Measurements from ENCODE around the gene OCA2. TPM values are rescaled to one million over a fixed set of nuclear protein-coding genes. Genes with fewer than 3 reads are reported as not detected.

The OCA2 gene
- total RNA-seq, 1 experiment from 2014 or later: 0.31 TPM

DNA sequence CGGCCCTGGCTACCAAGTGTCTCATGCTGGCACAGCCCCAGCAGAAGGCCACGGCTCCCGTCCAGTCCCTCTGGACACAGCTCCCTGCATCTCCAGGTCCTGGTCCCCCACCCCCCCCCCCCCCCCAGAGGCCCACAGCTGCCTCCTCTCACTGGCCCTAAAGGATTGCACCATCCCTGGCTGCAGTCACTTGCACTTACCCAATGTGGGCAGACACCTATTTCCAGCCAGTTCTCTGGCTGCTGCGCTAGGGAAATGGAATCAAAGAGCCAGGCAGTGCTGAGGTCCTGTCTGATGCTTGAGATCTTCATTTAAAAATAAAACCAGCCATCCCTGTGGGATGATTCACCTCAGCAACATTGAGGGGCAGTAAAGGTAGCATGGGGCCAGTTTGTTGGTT is 346.4 kb downstream of the OCA2 start:
- no peak overlapping the region for H4K8ac ChIP-seq (replicated peaks; ENCODE audit: insufficient read length, low read depth, low read length)
- H2AK5ac ChIP-seq (ENCODE audit: insufficient read length, low read length): no peak overlapping the region
- H3K4ac ChIP-seq (ENCODE audit: low read depth, low read length): no peak overlapping the region
- no peak overlapping the region for H3K14ac ChIP-seq (ENCODE audit: insufficient read depth, low read length)
- H3K9me3 ChIP-seq (ENCODE audit: control insufficient read depth, low read depth, low read length): no peaks in the 10 kb centered on the region
- H3K18ac ChIP-seq (ENCODE audit: insufficient read length, low read depth, low read length): no peak overlapping the region
- no peak overlapping the region for H2AFZ ChIP-seq (ENCODE audit: low read length)
- peaks cover 10 to 21% of the 10 kb centered on the region in 2 experiments for H3K4me1 Mint-ChIP-seq
- H4K20me1 ChIP-seq (ENCODE audit: control insufficient read depth, insufficient read depth, insufficient read length): no peaks in the 10 kb centered on the region
- H3K4me2 ChIP-seq (ENCODE audit: insufficient read depth, insufficient read length, low read length): no peak overlapping the region
- no peaks in the 10 kb centered on the region for H3K23me2 ChIP-seq (ENCODE audit: insufficient read length, low read depth, low read length, poor library complexity, severe bottlenecking)
- peaks cover 0 to 2% of the 10 kb centered on the region in 2 experiments; a peak in 1 of 5 replicates for H3K9me3 Mint-ChIP-seq
- no peak overlapping the region for H3K23ac ChIP-seq (ENCODE audit: insufficient read length, low read depth, low read length)
- no peak overlapping the region for H3K9ac ChIP-seq (ENCODE audit: extremely low read depth, insufficient read length, low read length)
- no peak overlapping the region for H2BK15ac ChIP-seq (ENCODE audit: low read depth, low read length)
- H3K4me3 Mint-ChIP-seq: no peak overlapping the region
- WGBS (ENCODE audit: extremely low coverage, insufficient read length, low lambda C conversion rate): no CpG with 5 or more reads among the region's 4 CpGs
- no peak overlapping the region for H4K5ac ChIP-seq (ENCODE audit: insufficient read length, low read depth, low read length)
- peak overlapping the region in 1 of 3 experiments; percentile 49; a peak in 2 of 7 replicates for H3K27ac Mint-ChIP-seq
- peaks cover 0 to 2% (median 0%) of the 10 kb centered on the region in 3 experiments; a peak in 3 of 7 replicates for H3K36me3 Mint-ChIP-seq (ENCODE audit: insufficient read depth in 1 of 3, low read depth in 3 of 3)
- no peak overlapping the region for H2BK120ac ChIP-seq (ENCODE audit: low read depth, low read length, poor library complexity, severe bottlenecking)
- no peak overlapping the region for H3K27ac ChIP-seq (ENCODE audit: insufficient read length, low read depth, low read length)
- TF ChIP-seq CTCF (conservative IDR thresholded peaks at IDR 0.05): no peak
- no peak overlapping the region for H2BK5ac ChIP-seq (ENCODE audit: insufficient read length, low read length)
- H4K91ac ChIP-seq (ENCODE audit: insufficient read length, low read depth, low read length): no peak overlapping the region
- H3K79me2 ChIP-seq (ENCODE audit: insufficient read depth, low read length): no peaks in the 10 kb centered on the region
- no peak overlapping the region for H2BK12ac ChIP-seq (ENCODE audit: insufficient read length, low read depth, low read length)
- no peak overlapping the region for H3T11ph ChIP-seq (ENCODE audit: low read length)
- H3K27me3 ChIP-seq (ENCODE audit: insufficient read depth, low read length): no peaks in the 10 kb centered on the region
- H3K4me1 ChIP-seq (ENCODE audit: insufficient read depth, low read length): no peaks in the 10 kb centered on the region
- no peaks in the 10 kb centered on the region; the same call in 1 of the 2 replicates for H3K27me3 Mint-ChIP-seq (ENCODE audit: low read depth)
- no peak overlapping the region for H3K56ac ChIP-seq (ENCODE audit: insufficient read length, low read depth, low read length)
- no peak overlapping the region for H2BK20ac ChIP-seq (ENCODE audit: low read depth, low read length, poor library complexity, severe bottlenecking)
- DNase-seq: no peak
- H3K79me1 ChIP-seq (ENCODE audit: insufficient read depth, low read depth, low read length, poor library complexity, severe bottlenecking): no peaks in the 10 kb centered on the region

All from H9 (cell line).